ENCODE measurements around the gene EEFSEC. TPM values are rescaled to one million over a fixed set of nuclear protein-coding genes. Genes with fewer than 3 reads are reported as not detected.

The EEFSEC gene
- total and polyA plus RNA-seq, 4 donors = 9.8 to 20.1 (median 11.6) TPM

- peaks cover 0 to 4% (median 2%) of the 10 kb centered on the region in 3 donors for H3K27me3 ChIP-seq (ENCODE audit: control insufficient read depth in 3 of 3, insufficient read depth in 3 of 3, low read length in 2 of 3)
- DNase-seq = no peak
- TF ChIP-seq, protein P1, sequence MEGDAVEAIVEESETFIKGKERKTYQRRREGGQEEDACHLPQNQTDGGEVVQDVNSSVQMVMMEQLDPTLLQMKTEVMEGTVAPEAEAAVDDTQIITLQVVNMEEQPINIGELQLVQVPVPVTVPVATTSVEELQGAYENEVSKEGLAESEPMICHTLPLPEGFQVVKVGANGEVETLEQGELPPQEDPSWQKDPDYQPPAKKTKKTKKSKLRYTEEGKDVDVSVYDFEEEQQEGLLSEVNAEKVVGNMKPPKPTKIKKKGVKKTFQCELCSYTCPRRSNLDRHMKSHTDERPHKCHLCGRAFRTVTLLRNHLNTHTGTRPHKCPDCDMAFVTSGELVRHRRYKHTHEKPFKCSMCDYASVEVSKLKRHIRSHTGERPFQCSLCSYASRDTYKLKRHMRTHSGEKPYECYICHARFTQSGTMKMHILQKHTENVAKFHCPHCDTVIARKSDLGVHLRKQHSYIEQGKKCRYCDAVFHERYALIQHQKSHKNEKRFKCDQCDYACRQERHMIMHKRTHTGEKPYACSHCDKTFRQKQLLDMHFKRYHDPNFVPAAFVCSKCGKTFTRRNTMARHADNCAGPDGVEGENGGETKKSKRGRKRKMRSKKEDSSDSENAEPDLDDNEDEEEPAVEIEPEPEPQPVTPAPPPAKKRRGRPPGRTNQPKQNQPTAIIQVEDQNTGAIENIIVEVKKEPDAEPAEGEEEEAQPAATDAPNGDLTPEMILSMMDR (IDR thresholded peaks at IDR 0.05; ENCODE audit: control extremely low read depth, extremely low read depth) = no peak
- H3K9me3 ChIP-seq (ENCODE audit: control insufficient read depth in 4 of 4, insufficient read depth in 3 of 4, low read length in 3 of 4) = peaks cover 0 to 8% (median 0%) of the 10 kb centered on the region in 4 donors
- no peak overlapping the region for H3K27ac ChIP-seq (ENCODE audit: low read depth in 1 of 2, low read length in 1 of 2)
- H3K36me3 ChIP-seq (ENCODE audit: control insufficient read depth in 4 of 4, insufficient read depth in 4 of 4, low read length in 4 of 4) = no peaks in the 10 kb centered on the region
- H3K9ac ChIP-seq (ENCODE audit: insufficient read depth in 1 of 2, low read length in 2 of 2) = no peak overlapping the region
- H3K4me1 ChIP-seq (ENCODE audit: control insufficient read depth in 5 of 5, insufficient read depth in 5 of 5, low read length in 5 of 5) = no peaks in the 10 kb centered on the region
- no peak overlapping the region for H3K4me3 ChIP-seq
- ATAC-seq (ENCODE audit: insufficient read depth, low FRiP score) = no peak
- 44 to 55% methylated on average over 6 of the region's 6 CpGs for WGBS, 2 donors
Measured at GRCh38 chr3:128448491-128448890, 295.2 kb downstream of the EEFSEC start.

- Histone ChIP-seq H3K27me3 (ENCODE audit: control insufficient read depth in 3 of 3, insufficient read depth in 3 of 3, low read length in 2 of 3) (peaks cover 0 to 4% (median 2%) of the 10 kb centered on the region in 3 donors), H3K9me3 (ENCODE audit: control insufficient read depth in 4 of 4, insufficient read depth in 3 of 4, low read length in 3 of 4) (peaks cover 0 to 8% (median 0%) of the 10 kb centered on the region in 4 donors), H3K27ac (ENCODE audit: low read depth in 1 of 2, low read length in 1 of 2) (no peak overlapping the region), H3K9ac (ENCODE audit: insufficient read depth in 1 of 2, low read length in 2 of 2) (no peak overlapping the region), H3K4me3 (no peak overlapping the region), H3K4me1 (ENCODE audit: control insufficient read depth in 5 of 5, insufficient read depth in 5 of 5, low read length in 5 of 5) (no peaks in the 10 kb centered on the region), H3K36me3 (ENCODE audit: control insufficient read depth in 4 of 4, insufficient read depth in 4 of 4, low read length in 4 of 4) (no peaks in the 10 kb centered on the region)
- WGBS, 2 donors = 80 to 88% methylated on average over 6 of the region's 6 CpGs
- no peak for DNase-seq
- TF ChIP-seq, protein P1 (IDR thresholded peaks at IDR 0.05; ENCODE audit: control extremely low read depth, extremely low read depth) = no peak
- no peak for ATAC-seq (ENCODE audit: insufficient read depth, low FRiP score)
Measured at GRCh38 chr3:128449111-128449638, 295.9 kb downstream of the EEFSEC start.

DNA sequence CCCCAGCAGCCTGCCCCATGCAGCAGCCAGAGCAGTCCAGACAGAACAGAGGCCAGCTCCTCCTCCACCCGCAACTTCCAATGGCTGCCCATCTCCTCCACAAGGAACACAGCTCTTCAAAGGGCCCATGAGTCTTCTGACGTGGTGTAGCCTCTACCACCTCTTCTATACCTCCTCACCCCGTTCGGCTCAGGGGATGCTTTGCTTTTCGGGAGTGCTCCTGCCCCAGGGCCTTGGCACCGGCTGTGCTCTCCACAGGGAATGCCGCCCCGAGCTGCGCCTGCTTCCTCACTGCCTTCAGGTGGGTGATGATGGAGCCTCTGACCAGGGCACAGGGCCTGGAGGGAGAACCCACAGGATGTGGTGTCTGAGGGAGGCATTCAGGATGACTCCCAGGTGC lies 298.8 kb downstream of the EEFSEC start:
- no peak for DNase-seq
- H3K9me3 ChIP-seq (ENCODE audit: control insufficient read depth in 4 of 4, insufficient read depth in 3 of 4, low read length in 3 of 4) = peaks cover 0 to 3% (median 0%) of the 10 kb centered on the region in 4 donors
- no peak overlapping the region for H3K4me3 ChIP-seq
- no peak overlapping the region for H3K9ac ChIP-seq (ENCODE audit: insufficient read depth in 1 of 2, low read length in 2 of 2)
- H3K27me3 ChIP-seq (ENCODE audit: control insufficient read depth in 3 of 3, insufficient read depth in 3 of 3, low read length in 2 of 3) = peaks cover 0 to 5% (median 3%) of the 10 kb centered on the region in 3 donors
- TF ChIP-seq, protein P1 (IDR thresholded peaks at IDR 0.05; ENCODE audit: control extremely low read depth, extremely low read depth) = no peak
- no peak overlapping the region for H3K27ac ChIP-seq (ENCODE audit: low read depth in 1 of 2, low read length in 1 of 2)
- WGBS, 2 donors = 91 to 93% methylated on average over 9 of the region's 9 CpGs
- ATAC-seq (ENCODE audit: insufficient read depth, low FRiP score) = no peak
- H3K4me1 ChIP-seq (ENCODE audit: control insufficient read depth in 5 of 5, insufficient read depth in 5 of 5, low read length in 5 of 5) = peaks cover 0 to 7% (median 0%) of the 10 kb centered on the region in 5 donors
- H3K36me3 ChIP-seq (ENCODE audit: control insufficient read depth in 4 of 4, insufficient read depth in 4 of 4, low read length in 4 of 4) = no peaks in the 10 kb centered on the region

Data from lung (tissue), 12 donors.